ENCODE measurements around the gene ANKRD7.

ANKRD7 gene

DNA sequence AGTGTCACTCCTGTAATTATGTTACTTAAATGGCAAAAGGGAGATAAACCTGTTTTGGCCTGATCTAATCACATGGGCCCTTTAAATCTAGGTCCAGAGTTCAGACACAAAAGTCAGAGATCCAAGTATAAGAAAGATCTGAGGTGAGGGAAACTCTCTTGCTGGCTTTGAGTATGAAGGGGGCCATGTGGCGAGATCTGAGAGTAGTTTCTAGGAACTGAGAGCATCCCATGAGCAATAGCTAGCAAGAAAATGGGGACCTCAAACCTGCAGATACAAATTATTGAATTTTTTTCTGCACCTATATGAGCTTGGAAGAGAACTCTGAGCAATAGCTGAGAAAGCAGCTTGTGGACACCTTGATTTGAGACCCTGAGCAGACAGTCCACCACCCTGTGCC is 27.6 kb downstream of the ANKRD7 start (continued):
- TF ChIP-seq, protein P1, sequence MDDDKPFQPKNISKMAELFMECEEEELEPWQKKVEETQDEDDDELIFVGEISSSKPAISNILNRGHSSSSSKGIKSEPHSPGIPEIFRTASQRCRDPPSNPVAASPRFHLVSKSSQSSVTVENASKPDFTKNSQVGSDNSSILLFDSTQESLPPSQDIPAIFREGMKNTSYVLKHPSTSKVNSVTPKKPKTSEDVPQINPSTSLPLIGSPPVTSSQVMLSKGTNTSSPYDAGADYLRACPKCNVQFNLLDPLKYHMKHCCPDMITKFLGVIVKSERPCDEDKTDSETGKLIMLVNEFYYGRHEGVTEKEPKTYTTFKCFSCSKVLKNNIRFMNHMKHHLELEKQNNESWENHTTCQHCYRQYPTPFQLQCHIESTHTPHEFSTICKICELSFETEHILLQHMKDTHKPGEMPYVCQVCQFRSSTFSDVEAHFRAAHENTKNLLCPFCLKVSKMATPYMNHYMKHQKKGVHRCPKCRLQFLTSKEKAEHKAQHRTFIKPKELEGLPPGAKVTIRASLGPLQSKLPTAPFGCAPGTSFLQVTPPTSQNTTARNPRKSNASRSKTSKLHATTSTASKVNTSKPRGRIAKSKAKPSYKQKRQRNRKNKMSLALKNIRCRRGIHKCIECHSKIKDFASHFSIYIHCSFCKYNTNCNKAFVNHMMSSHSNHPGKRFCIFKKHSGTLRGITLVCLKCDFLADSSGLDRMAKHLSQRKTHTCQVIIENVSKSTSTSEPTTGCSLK (tag by site-specific recombination; IDR thresholded peaks at IDR 0.05), result no peak
- TF ChIP-seq, protein P2, sequence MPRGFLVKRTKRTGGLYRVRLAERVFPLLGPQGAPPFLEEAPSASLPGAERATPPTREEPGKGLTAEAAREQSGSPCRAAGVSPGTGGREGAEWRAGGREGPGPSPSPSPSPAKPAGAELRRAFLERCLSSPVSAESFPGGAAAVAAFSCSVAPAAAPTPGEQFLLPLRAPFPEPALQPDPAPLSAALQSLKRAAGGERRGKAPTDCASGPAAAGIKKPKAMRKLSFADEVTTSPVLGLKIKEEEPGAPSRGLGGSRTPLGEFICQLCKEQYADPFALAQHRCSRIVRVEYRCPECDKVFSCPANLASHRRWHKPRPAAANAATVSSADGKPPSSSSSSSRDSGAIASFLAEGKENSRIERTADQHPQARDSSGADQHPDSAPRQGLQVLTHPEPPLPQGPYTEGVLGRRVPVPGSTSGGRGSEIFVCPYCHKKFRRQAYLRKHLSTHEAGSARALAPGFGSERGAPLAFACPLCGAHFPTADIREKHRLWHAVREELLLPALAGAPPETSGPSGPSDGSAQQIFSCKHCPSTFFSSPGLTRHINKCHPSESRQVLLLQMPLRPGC (tag by site-specific recombination; IDR thresholded peaks at IDR 0.05), result no peak
- TF ChIP-seq, protein P3, sequence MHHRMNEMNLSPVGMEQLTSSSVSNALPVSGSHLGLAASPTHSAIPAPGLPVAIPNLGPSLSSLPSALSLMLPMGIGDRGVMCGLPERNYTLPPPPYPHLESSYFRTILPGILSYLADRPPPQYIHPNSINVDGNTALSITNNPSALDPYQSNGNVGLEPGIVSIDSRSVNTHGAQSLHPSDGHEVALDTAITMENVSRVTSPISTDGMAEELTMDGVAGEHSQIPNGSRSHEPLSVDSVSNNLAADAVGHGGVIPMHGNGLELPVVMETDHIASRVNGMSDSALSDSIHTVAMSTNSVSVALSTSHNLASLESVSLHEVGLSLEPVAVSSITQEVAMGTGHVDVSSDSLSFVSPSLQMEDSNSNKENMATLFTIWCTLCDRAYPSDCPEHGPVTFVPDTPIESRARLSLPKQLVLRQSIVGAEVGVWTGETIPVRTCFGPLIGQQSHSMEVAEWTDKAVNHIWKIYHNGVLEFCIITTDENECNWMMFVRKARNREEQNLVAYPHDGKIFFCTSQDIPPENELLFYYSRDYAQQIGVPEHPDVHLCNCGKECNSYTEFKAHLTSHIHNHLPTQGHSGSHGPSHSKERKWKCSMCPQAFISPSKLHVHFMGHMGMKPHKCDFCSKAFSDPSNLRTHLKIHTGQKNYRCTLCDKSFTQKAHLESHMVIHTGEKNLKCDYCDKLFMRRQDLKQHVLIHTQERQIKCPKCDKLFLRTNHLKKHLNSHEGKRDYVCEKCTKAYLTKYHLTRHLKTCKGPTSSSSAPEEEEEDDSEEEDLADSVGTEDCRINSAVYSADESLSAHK (tag by site-specific recombination; IDR thresholded peaks at IDR 0.05), result no peak
- TF ChIP-seq HOXA7 (CRISPR knock-in tag; IDR thresholded peaks at IDR 0.05; ENCODE audit: borderline replicate concordance) (no peak), ZNF830 (tag by site-specific recombination; IDR thresholded peaks at IDR 0.05; ENCODE audit: low read depth) (no peak)

DNA sequence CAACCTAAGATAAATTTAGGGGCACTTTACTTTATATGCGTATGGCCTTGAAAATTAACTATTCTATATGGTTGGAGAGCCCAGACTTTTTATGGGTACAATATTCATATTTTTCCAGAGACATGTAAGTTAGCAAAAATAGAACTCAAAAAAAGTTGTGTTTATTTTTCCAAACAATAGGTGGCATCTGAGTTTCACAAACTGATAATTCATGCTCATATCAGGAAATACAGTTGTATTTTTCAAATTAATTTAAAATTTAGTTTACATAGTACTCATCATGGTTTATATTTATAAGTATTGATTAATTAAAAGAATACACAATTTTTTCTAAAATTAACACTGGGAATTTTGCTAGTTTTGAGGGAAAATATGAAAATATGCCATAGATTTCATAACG is 34.6 kb downstream of the ANKRD7 start:
- H3K4me3 ChIP-seq (ENCODE audit: low read depth, low read length), result no peak overlapping the region
- POLR2A ChIA-PET, result no interaction called here

DNA sequence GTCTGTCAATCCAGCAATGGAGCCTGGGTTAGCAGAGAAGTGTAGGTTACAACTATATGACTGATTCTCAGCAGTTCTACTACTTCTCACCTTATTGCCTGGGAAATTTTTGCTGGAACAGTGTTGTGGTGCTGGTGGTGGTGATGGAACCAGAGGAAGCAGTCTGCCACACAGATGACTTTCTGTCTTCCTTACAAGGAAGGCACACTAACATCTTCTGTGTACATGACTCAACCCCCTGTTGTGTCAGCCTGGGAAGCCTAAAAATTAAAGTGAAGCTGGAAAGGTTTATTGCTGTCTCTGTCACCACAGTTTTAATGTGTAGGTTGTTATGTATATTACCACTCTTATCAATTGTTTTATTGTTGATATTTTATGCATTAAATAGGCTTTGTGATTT is 40.3 kb downstream of the ANKRD7 start:
- Histone ChIP-seq H3K9me3 (ENCODE audit: control insufficient read depth, insufficient read depth, low read depth, low read length) (no peaks in the 10 kb centered on the region), H3K4me1 (ENCODE audit: control insufficient read depth, insufficient read depth, low read length) (no peaks in the 10 kb centered on the region), H3K36me3 (ENCODE audit: control insufficient read depth in 2 of 2, insufficient read depth in 1 of 2, low read length in 2 of 2) (no peaks in the 10 kb centered on the region), H3K4me3 (ENCODE audit: low read depth, low read length) (no peak overlapping the region), H3K27ac (ENCODE audit: extremely low read depth, low read depth, low read length) (no peak overlapping the region)
- TF ChIP-seq ZNF549 (tag by site-specific recombination; IDR thresholded peaks at IDR 0.05) (no peak), GLI2 (tag by site-specific recombination; IDR thresholded peaks at IDR 0.05; ENCODE audit: borderline replicate concordance, low read depth) (no peak), ZNF121 (tag by site-specific recombination; IDR thresholded peaks at IDR 0.05) (no peak), ZNF169 (tag by site-specific recombination; IDR thresholded peaks at IDR 0.05) (no peak), ZNF175 (tag by site-specific recombination; IDR thresholded peaks at IDR 0.05) (no peak), ZNF830 (tag by site-specific recombination; IDR thresholded peaks at IDR 0.05; ENCODE audit: low read depth) (no peak)
- TF ChIP-seq, protein P4, sequence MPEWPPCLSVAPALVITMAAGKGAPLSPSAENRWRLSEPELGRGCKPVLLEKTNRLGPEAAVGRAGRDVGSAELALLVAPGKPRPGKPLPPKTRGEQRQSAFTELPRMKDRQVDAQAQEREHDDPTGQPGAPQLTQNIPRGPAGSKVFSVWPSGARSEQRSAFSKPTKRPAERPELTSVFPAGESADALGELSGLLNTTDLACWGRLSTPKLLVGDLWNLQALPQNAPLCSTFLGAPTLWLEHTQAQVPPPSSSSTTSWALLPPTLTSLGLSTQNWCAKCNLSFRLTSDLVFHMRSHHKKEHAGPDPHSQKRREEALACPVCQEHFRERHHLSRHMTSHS (tag by site-specific recombination; IDR thresholded peaks at IDR 0.05), result no peak
- TF ChIP-seq, protein P5, sequence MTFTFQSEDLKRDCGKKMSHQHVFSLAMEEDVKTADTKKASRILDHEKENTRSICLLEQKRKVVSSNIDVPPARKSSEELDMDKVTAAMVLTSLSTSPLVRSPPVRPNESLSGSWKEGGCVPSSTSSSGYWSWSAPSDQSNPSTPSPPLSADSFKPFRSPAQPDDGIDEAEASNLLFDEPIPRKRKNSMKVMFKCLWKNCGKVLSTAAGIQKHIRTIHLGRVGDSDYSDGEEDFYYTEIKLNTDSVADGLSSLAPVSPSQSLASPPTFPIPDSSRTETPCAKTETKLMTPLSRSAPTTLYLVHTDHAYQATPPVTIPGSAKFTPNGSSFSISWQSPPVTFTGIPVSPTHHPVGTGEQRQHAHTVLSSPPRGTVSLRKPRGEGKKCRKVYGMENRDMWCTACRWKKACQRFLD (tag by site-specific recombination; IDR thresholded peaks at IDR 0.05), result no peak
- POLR2A ChIA-PET, result no interaction called here
- CTCF ChIA-PET, result interaction anchor here (0.6 kb wide), 1 partner anchor 68 kb away, joined by 3 read pairs; no protein-coding TSS in a partner anchor

More for the DNA sequence above, 34.6 kb downstream of the ANKRD7 start:
- Histone ChIP-seq H3K36me3 (ENCODE audit: control insufficient read depth in 2 of 2, insufficient read depth in 1 of 2, low read length in 2 of 2) (no peaks in the 10 kb centered on the region), H3K9me3 (ENCODE audit: control insufficient read depth, insufficient read depth, low read depth, low read length) (no peaks in the 10 kb centered on the region), H3K27ac (ENCODE audit: extremely low read depth, low read depth, low read length) (no peak overlapping the region), H3K4me1 (ENCODE audit: control insufficient read depth, insufficient read depth, low read length) (no peaks in the 10 kb centered on the region)
- TF ChIP-seq ZNF214 (tag by site-specific recombination; IDR thresholded peaks at IDR 0.05; ENCODE audit: borderline replicate concordance), result no peak
- TF ChIP-seq, protein P6, sequence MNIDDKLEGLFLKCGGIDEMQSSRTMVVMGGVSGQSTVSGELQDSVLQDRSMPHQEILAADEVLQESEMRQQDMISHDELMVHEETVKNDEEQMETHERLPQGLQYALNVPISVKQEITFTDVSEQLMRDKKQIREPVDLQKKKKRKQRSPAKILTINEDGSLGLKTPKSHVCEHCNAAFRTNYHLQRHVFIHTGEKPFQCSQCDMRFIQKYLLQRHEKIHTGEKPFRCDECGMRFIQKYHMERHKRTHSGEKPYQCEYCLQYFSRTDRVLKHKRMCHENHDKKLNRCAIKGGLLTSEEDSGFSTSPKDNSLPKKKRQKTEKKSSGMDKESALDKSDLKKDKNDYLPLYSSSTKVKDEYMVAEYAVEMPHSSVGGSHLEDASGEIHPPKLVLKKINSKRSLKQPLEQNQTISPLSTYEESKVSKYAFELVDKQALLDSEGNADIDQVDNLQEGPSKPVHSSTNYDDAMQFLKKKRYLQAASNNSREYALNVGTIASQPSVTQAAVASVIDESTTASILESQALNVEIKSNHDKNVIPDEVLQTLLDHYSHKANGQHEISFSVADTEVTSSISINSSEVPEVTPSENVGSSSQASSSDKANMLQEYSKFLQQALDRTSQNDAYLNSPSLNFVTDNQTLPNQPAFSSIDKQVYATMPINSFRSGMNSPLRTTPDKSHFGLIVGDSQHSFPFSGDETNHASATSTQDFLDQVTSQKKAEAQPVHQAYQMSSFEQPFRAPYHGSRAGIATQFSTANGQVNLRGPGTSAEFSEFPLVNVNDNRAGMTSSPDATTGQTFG (tag by site-specific recombination; IDR thresholded peaks at IDR 0.05; ENCODE audit: borderline replicate concordance), result no peak
- no peak for TF ChIP-seq ZNF157 (tag by site-specific recombination; IDR thresholded peaks at IDR 0.05)
- TF ChIP-seq ZNF707 (tag by site-specific recombination; IDR thresholded peaks at IDR 0.05), result no peak
- 0 out of 2 replicates have a peak, but pooled peaks have one; percentile 15 for TF ChIP-seq ZNF654 (tag by site-specific recombination; IDR thresholded peaks at IDR 0.05; ENCODE audit: low read depth)
- CTCF ChIA-PET, result interaction anchor here (0.9 kb wide), 1 partner anchor 56 kb away, joined by 3 read pairs; no protein-coding TSS in a partner anchor
